ENCODE measurements around the gene NCR2. TPM values are rescaled to one million over a fixed set of nuclear protein-coding genes. Genes with fewer than 3 reads are reported as not detected.

The NCR2 gene
- total RNA-seq, 4 donors from 2014 or later, result 0.26 TPM; not detected in 3

DNA sequence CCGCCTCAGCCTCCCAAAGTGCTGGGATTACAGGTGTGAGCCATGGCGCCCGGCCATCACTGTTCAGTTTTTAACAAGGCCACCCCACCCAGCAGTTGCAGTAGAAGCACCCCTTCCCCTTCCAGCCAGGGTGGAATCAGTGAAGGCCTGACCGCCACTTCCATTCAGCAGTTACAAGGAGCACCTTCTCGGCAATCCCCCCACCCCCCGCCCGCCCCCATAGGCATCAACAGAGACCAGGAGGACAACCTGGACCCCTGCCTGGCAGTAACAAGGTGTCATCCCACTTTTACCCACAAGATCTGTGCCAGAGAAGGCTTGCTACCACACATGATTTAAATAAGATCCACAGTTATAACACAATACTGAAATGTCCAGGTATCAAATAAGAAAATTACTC is 23.1 kb downstream of the NCR2 start:
- no peak for DNase-seq
- peaks cover 0 to 64% (median 0%) of the 10 kb centered on the region in 4 donors for H3K27me3 ChIP-seq
- H3K36me3 ChIP-seq, result no peaks in the 10 kb centered on the region
- peaks cover 0 to 29% (median 12%) of the 10 kb centered on the region in 3 donors for H3K9me3 ChIP-seq
- WGBS, 2 donors, result 95 to 100% methylated on average over 1 to 4 of the region's 7 CpGs
- intact Hi-C loops (cut with DNase I), result no loop called here
- H3K27ac ChIP-seq, result no peak overlapping the region
- no peak overlapping the region for H3K4me3 ChIP-seq
- no peaks in the 10 kb centered on the region for H3K4me1 ChIP-seq
- no peak for TF ChIP-seq POLR2A (IDR thresholded peaks at IDR 0.05)
- TF ChIP-seq, protein P1, sequence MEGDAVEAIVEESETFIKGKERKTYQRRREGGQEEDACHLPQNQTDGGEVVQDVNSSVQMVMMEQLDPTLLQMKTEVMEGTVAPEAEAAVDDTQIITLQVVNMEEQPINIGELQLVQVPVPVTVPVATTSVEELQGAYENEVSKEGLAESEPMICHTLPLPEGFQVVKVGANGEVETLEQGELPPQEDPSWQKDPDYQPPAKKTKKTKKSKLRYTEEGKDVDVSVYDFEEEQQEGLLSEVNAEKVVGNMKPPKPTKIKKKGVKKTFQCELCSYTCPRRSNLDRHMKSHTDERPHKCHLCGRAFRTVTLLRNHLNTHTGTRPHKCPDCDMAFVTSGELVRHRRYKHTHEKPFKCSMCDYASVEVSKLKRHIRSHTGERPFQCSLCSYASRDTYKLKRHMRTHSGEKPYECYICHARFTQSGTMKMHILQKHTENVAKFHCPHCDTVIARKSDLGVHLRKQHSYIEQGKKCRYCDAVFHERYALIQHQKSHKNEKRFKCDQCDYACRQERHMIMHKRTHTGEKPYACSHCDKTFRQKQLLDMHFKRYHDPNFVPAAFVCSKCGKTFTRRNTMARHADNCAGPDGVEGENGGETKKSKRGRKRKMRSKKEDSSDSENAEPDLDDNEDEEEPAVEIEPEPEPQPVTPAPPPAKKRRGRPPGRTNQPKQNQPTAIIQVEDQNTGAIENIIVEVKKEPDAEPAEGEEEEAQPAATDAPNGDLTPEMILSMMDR (IDR thresholded peaks at IDR 0.05), result no peak

DNA sequence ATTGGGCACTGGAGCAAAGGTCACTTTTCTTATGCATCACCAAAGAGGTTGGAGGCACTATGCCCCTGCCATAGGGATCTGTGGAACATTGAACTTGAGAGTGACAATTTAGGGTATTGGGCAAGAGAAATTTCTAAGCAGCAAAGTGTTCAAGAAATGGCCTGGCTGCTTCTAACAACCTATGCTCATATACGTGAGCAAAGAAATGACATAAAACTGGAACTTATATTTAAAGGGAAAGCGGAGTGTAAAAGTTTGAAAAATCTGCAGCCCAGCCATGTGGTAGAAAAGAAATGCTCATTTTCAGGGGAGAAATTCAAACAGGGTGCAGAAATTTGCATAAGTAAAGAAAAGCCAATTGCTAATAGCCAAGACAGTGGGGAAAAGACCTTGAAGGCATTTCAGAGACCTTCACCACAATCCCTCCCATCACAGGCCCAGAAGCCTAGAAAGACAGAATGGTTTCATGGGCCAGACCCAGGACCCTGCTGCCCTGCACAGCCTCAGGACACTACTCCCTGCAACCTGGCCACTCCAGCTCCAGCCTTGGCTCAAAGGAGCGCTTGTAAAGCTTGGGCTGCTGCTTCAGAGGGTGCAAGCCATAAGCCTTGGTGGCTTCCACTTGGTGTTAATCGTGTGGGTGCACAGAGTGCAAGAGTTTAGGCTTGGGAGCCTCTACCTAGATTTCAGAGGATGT is 24.4 kb downstream of the NCR2 start:
- Histone ChIP-seq H3K4me1 (no peaks in the 10 kb centered on the region), H3K27ac (no peak overlapping the region), H3K9me3 (peaks cover 0 to 29% (median 12%) of the 10 kb centered on the region in 3 donors), H3K4me3 (no peak overlapping the region), H3K27me3 (peaks cover 0 to 73% (median 0%) of the 10 kb centered on the region in 4 donors), H3K36me3 (no peaks in the 10 kb centered on the region)
- TF ChIP-seq POLR2A (IDR thresholded peaks at IDR 0.05), result no peak
- TF ChIP-seq, protein P1 (IDR thresholded peaks at IDR 0.05), result no peak
- intact Hi-C loops (cut with DNase I), result no loop called here
- DNase-seq, result no peak
- WGBS, 2 donors, result 62 to 67% methylated on average over 3 of the region's 4 CpGs

DNA sequence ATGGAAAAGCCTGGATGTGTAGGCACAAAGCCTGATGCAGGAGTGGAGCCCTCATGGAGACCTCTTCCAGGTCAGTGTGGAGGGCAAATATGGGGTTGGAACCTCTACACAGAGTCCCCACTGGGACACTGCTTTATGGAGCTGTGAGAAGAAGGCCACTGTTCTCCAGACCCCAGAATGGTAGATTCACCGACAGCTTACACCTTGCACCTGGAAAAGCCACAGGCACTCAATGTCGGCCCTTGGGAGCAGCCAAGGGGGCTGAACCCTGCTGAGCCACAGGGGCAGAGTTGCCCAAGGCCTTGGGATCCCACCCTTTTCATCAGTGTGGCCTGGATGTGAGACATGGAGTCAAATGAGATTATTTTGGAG is 24.9 kb downstream of the NCR2 start:
- WGBS, 2 donors, result 60 to 79% methylated on average over 1 to 2 of the region's 2 CpGs
- H3K4me1 ChIP-seq, result no peaks in the 10 kb centered on the region
- no peaks in the 10 kb centered on the region for H3K36me3 ChIP-seq
- intact Hi-C loops (cut with DNase I), result no loop called here
- no peak for DNase-seq
- H3K9me3 ChIP-seq, result peaks cover 0 to 29% (median 12%) of the 10 kb centered on the region in 3 donors
- no peak overlapping the region for H3K4me3 ChIP-seq
- H3K27me3 ChIP-seq, result peaks cover 0 to 76% (median 0%) of the 10 kb centered on the region in 4 donors
- TF ChIP-seq, protein P1 (IDR thresholded peaks at IDR 0.05), result no peak
- no peak overlapping the region for H3K27ac ChIP-seq

DNA sequence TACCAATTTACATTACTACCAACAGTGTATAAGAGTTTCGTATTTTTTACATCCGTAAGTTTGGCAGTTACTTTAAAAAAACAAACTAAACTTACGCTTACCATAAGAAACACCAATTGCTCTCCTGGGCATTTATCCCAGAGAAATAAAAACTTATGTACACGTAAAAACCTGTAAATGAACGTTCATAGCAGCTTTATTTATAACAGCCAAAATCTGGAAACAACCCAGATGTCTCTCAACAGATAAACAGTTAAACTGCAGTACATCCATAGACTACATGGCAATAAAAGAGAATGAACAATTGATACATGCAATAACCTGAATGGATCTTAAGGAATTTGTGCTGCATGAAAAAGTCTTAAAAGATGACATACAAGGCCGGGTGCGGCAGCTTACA is 30.7 kb downstream of the NCR2 start:
- intact Hi-C loops (cut with DNase I), result loop anchor here (5.0 kb wide), 1 partner anchor 316 kb away; no protein-coding TSS in a partner anchor
- WGBS, 2 donors, result 41 to 58% methylated on average over 7 of the region's 7 CpGs
- TF ChIP-seq POLR2A (IDR thresholded peaks at IDR 0.05), result no peak
- TF ChIP-seq, protein P1 (IDR thresholded peaks at IDR 0.05), result no peak
- Histone ChIP-seq H3K27ac (no peak overlapping the region), H3K9me3 (peaks cover 0 to 13% (median 0%) of the 10 kb centered on the region in 3 donors), H3K36me3 (no peaks in the 10 kb centered on the region), H3K4me3 (no peak overlapping the region), H3K4me1 (peaks cover 0 to 10% (median 3%) of the 10 kb centered on the region in 3 donors), H3K27me3 (peaks cover 0 to 99% (median 6%) of the 10 kb centered on the region in 4 donors)
- DNase-seq, result no peak

DNA sequence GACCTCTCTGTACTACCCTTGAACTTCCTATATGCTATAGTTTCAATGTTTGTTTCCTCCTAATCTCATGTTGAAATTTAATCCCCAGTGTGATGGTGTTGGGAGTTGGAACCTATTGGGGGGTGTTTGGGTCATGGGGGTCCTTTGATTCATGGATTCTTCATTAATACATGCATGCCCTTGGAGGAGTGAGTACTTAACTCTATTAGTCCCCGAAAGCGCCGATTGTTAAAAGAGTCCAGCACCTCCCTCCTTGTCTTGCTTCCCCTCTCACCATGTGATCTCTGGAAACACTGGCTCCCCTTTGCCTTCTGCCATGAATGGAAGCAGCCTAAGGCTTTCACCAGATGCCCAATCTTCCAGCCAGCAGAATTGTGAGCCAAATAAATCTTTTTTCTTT is 31.7 kb downstream of the NCR2 start:
- Histone ChIP-seq H3K27me3 (peaks cover 0 to 99% (median 11%) of the 10 kb centered on the region in 4 donors), H3K9me3 (peaks cover 0 to 4% (median 0%) of the 10 kb centered on the region in 3 donors), H3K36me3 (no peaks in the 10 kb centered on the region), H3K4me3 (no peak overlapping the region), H3K27ac (no peak overlapping the region), H3K4me1 (peaks cover 6 to 19% (median 11%) of the 10 kb centered on the region in 3 donors)
- no peak for DNase-seq
- no peak for TF ChIP-seq POLR2A (IDR thresholded peaks at IDR 0.05)
- TF ChIP-seq, protein P1 (IDR thresholded peaks at IDR 0.05), result no peak
- 74 to 87% methylated on average over 3 of the region's 3 CpGs for WGBS, 2 donors
- intact Hi-C loops (cut with DNase I), result loop anchor here (5.0 kb wide), 1 partner anchor 315 kb away; no protein-coding TSS in a partner anchor

All from esophagus squamous epithelium (tissue), 5 donors.